COR-L47 (cell line): ENCODE measurements around the gene SH3GL1.
"Not testable (repeated sequence)": the region's sequence is repeated elsewhere in the genome, so short reads cannot be mapped to it uniquely, and the experiment has no call there.

Experiments
- DNase-seq: peaks from one replicate; lab custom pipeline; 2025; lab: John Stamatoyannopoulos, UW

The SH3GL1 gene

GRCh38 chr19:4342615-4343369 is 57.6 kb downstream of the SH3GL1 start:
- DNase-seq: peak; percentile 100

- no peak for DNase-seq
Measured at GRCh38 chr19:4342314-4342614, 58.1 kb downstream of the SH3GL1 start.

GRCh38 chr19:4338441-4339355 is 61.6 kb downstream of the SH3GL1 start, which contains the start of gene STAP2:
Gene STAP2, minus strand, starts transcription at chr19:4338827. Its CDS starts 74 bp downstream, at chr19:4338753.
- DNase-seq: no peak

- no peak for DNase-seq
Measured at GRCh38 chr19:4337906-4338440, 62.4 kb downstream of the SH3GL1 start.

- no peak for DNase-seq
Measured at GRCh38 chr19:4334929-4335570, 65.3 kb downstream of the SH3GL1 start.

- no peak for DNase-seq
Measured at GRCh38 chr19:4329858-4330257, 70.5 kb downstream of the SH3GL1 start.

- not testable (repeated sequence) for DNase-seq
Measured at GRCh38 chr19:4328991-4329681, 71.2 kb downstream of the SH3GL1 start.

GRCh38 chr19:4328243-4328990 is 71.9 kb downstream of the SH3GL1 start:
- DNase-seq: no peak

- DNase-seq: no peak
Measured at GRCh38 chr19:4327877-4328242, 72.5 kb downstream of the SH3GL1 start.

GRCh38 chr19:4327252-4327876 is 73.0 kb downstream of the SH3GL1 start:
- no peak for DNase-seq

- no peak for DNase-seq
Measured at GRCh38 chr19:4326837-4327251, 73.5 kb downstream of the SH3GL1 start.

GRCh38 chr19:4326215-4326836 is 74.0 kb downstream of the SH3GL1 start:
- DNase-seq: no peak

GRCh38 chr19:4324228-4324627 is 76.1 kb downstream of the SH3GL1 start:
- DNase-seq: no peak

- no peak for DNase-seq
Measured at GRCh38 chr19:4323692-4324091, 76.7 kb downstream of the SH3GL1 start.

- DNase-seq: no peak
Measured at GRCh38 chr19:4322942-4323665, 77.2 kb downstream of the SH3GL1 start.

GRCh38 chr19:4320419-4320818 is 79.9 kb downstream of the SH3GL1 start:
- DNase-seq: no peak

- no peak for DNase-seq
Measured at GRCh38 chr19:4319067-4319718, 81.2 kb downstream of the SH3GL1 start.

- no peak for DNase-seq
Measured at GRCh38 chr19:4318460-4318859, 81.9 kb downstream of the SH3GL1 start.

GRCh38 chr19:4316956-4317355 is 83.4 kb downstream of the SH3GL1 start:
- no peak for DNase-seq
